Ovary (tissue), 9 donors: Measurements from ENCODE around the gene PNPLA6. TPM values are rescaled to one million over a fixed set of nuclear protein-coding genes. Genes with fewer than 3 reads are reported as not detected.

Source experiments
- DNase-seq, 5 donors: peaks; one replicate each; pipeline ENCODE4 v3.0.0-alpha.2; 2019 to 2020
- H3K27ac ChIP-seq, 2 donors: fragments of 200-600 bp; one replicate each; pipeline versions ENCODE4 v1.5.1 to v1.8.0; 2019 to 2022
- H3K27me3 ChIP-seq: fragments of 200-600 bp; one replicate; pipeline ENCODE4 v1.8.0; 2022
- H3K36me3 ChIP-seq: fragments of 200-600 bp; sonication (generic); one replicate; pipeline ENCODE4 v1.5.1; 2019
- H3K4me1 ChIP-seq: one replicate; pipeline ENCODE4 v1.8.1; 2013; ENCODE audit warnings: mild to moderate bottlenecking, moderate library complexity; ENCODE audit not compliant: insufficient read depth
- H3K4me3 ChIP-seq: fragments of 200-600 bp; sonication (generic); one replicate; pipeline ENCODE4 v1.5.1; 2017
- H3K9me3 ChIP-seq, 2 donors: fragments of 200-600 bp in 1 of 2; sonication (generic) in 1 of 2; one replicate each; pipeline versions ENCODE4 v1.5.1 to v1.8.1; 2013 to 2019; ENCODE audit warnings: mild to moderate bottlenecking in 1 of 2, moderate library complexity in 1 of 2
- CTCF ChIP-seq, 3 donors: fragments of 450-650 bp in 2 of 3; fragments of 200-600 bp in 1 of 3; IDR thresholded peaks; one replicate each; pipeline versions ENCODE4 v1.5.1 to v1.8.0; 2016 to 2022; ENCODE audit warnings: antibody characterized with exemption in 3 of 3, mild to moderate bottlenecking in 1 of 3
- EP300 ChIP-seq: sonication (generic); formaldehyde crosslinking; IDR thresholded peaks from one replicate; pipeline ENCODE4 v1.6.1; 2017; ENCODE audit warnings: antibody characterized with exemption
- POLR2A ChIP-seq: fragments of 450-650 bp; IDR thresholded peaks from one replicate; pipeline ENCODE4 v1.6.1; 2017; ENCODE audit warnings: antibody characterized with exemption, mild to moderate bottlenecking, moderate library complexity
- WGBS, 3 donors: extraction: QIAGEN DNeasy Blood & Tissue Kit in 1 of 3; methylation state at CpG; one replicate each; pipeline versions ENCODE4 v1.1.5 to v1.1.7; 2013 to 2017; 5-methylcytosine and 5-hydroxymethylcytosine counted together
- intact Hi-C, 4 donors: fragments of 100-400 bp; cut with DNase I; formaldehyde crosslinking; loops; one replicate each; pipeline versions ENCODE4 v1.11.0 to v1.15.1; 2022 to 2023
- polyA plus RNA-seq, 2 donors: library from polyadenylated mRNA; stranded (reverse); fragments of 200-250 nt in 1 of 2; fragments of 350-450 nt in 1 of 2; fragmentation: Illumina TruSeq in 1 of 2; extraction: RNeasy Lipid Tissue Mini Kit (QIAGEN cat#74804) in 1 of 2; gene quantifications; one replicate each; pipeline ENCODE4 v1.2.3, GENCODE V29; 2013 to 2014
- total RNA-seq, 7 donors: library from RNA; depleted of rRNA in 2 of 7; stranded (reverse); fragments of >200 nt in 2 of 7; fragmentation: NEBNext Ultra II Directional in 3 of 7; extraction: Animal tissue kit (Norgen Biotek cat#: 25700) in 3 of 7; gene quantifications; one replicate each; pipeline versions ENCODE4 v1.1.0 to v1.2.4, GENCODE V29; 2016 to 2023
- donor health status: DM: no; HTN: no; CAD: no; lungs with moderate emphysema.
- donor health status: DM: no; HTN: no; CAD: no.
- donor health status: Bipolar disorder and iron deficiency.
- donor health status: DM: yes; HTN: yes; CAD: no.
- donor health status: DM: no; HTN: no; CAD: no.
- donor health status: DM: yes; HTN: yes; CAD: no.

The PNPLA6 gene
- total and polyA plus RNA-seq, 9 donors = 19.0 to 69.1 (median 52.0) TPM

GRCh38 chr19:7505682-7506384 is 29.7 kb upstream of the PNPLA6 start:
- DNase-seq = peak in 3 of 5 donors; percentile 20 to 59 (median 55)
- Histone ChIP-seq H3K36me3 (no peaks in the 10 kb centered on the region), H3K4me3 (no peak overlapping the region), H3K4me1 (peaks cover 6% of the 10 kb centered on the region), H3K27me3 (no peaks in the 10 kb centered on the region), H3K9me3 (no peaks in the 10 kb centered on the region), H3K27ac (no peak overlapping the region)
- TF ChIP-seq EP300 (no peak), CTCF (IDR thresholded peaks at IDR 0.05) (no peak), POLR2A (no peak)
- intact Hi-C loops = no loop called here
- 3 to 5% (median 3%) methylated on average over 23 to 33 of the region's 33 CpGs for WGBS, 3 donors

GRCh38 chr19:7506385-7507328 is 28.9 kb upstream of the PNPLA6 start:
- peaks cover 4% of the 10 kb centered on the region for H3K4me1 ChIP-seq
- no peaks in the 10 kb centered on the region for H3K36me3 ChIP-seq
- TF ChIP-seq CTCF (IDR thresholded peaks at IDR 0.05) (no peak), EP300 (no peak), POLR2A (no peak)
- WGBS, 3 donors = 45 to 50% (median 48%) methylated on average over 20 of the region's 20 CpGs
- no peaks in the 10 kb centered on the region for H3K9me3 ChIP-seq
- H3K27me3 ChIP-seq = no peaks in the 10 kb centered on the region
- no peak overlapping the region for H3K27ac ChIP-seq
- DNase-seq = peak in 4 of 5 donors; percentile 59 to 86 (median 69)
- H3K4me3 ChIP-seq = no peak overlapping the region
- intact Hi-C loops = no loop called here

GRCh38 chr19:7507884-7508283 is 27.6 kb upstream of the PNPLA6 start:
- no peak overlapping the region for H3K27ac ChIP-seq
- H3K36me3 ChIP-seq = no peaks in the 10 kb centered on the region
- 35 to 49% (median 44%) methylated on average over 11 of the region's 11 CpGs for WGBS, 3 donors
- intact Hi-C loops = no loop called here
- H3K27me3 ChIP-seq = no peaks in the 10 kb centered on the region
- no peak for TF ChIP-seq CTCF (IDR thresholded peaks at IDR 0.05)
- no peak for TF ChIP-seq POLR2A
- no peak for TF ChIP-seq EP300
- peaks cover 4% of the 10 kb centered on the region for H3K4me1 ChIP-seq
- no peaks in the 10 kb centered on the region for H3K9me3 ChIP-seq
- H3K4me3 ChIP-seq = no peak overlapping the region
- peak; percentile 60 to 84 (median 64) for DNase-seq

GRCh38 chr19:7509625-7510024 is 25.9 kb upstream of the PNPLA6 start:
- Histone ChIP-seq H3K4me1 (peaks cover 4% of the 10 kb centered on the region), H3K27me3 (no peaks in the 10 kb centered on the region), H3K27ac (no peak overlapping the region), H3K36me3 (no peaks in the 10 kb centered on the region), H3K9me3 (no peaks in the 10 kb centered on the region), H3K4me3 (no peak overlapping the region)
- TF ChIP-seq EP300 (no peak), POLR2A (no peak), CTCF (IDR thresholded peaks at IDR 0.05) (no peak)
- DNase-seq = no peak
- intact Hi-C loops = no loop called here
- 25 to 39% (median 31%) methylated on average over 3 of the region's 3 CpGs for WGBS, 3 donors
